ENCODE measurements around the gene ETV7. TPM values are rescaled to one million over a fixed set of nuclear protein-coding genes. Genes with fewer than 3 reads are reported as not detected.

ETV7 gene
- total and polyA plus RNA-seq, 2 donors (not counting 1 experiment from before 2014, with no cell fraction given), result 0.96 to 2.0 TPM

DNA sequence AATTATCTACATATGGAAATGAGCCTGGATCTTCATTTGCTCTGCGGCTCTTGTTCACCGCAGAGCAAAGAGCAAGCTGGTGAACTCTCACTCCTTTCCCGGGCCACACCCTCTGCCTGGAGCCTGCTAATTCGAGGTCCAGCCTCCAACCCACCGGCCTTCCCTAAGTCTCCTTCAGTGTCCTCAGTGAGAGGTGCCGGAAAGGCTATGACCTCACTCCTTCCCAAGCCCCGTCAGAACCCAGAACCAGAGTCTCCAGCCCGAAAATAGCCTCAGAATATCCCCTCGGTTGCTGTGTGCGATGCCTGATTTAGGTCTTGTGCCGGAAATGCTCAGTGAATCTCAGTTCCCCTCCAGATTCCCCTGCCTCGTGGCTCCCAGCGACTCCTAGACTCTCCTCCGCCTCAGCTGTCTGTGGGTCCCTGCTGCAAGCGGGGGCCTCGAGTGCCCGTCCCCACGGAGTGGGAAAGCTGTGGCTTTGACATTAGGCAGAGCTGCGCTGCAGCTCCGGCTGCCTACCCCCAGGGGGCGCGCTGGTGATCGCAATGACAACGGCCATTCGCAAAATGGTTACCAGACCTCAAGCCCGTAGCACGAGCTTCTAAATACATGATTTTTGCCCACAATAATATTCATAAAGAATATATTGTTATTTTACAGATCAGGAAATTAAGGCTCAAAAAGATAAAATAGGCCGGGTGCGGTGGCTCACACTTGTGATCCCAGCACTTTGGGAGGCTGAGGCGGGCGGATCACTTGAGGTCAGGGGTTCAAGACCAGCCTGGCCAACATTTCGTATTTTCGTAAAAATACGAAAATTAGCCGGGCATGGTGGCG lies 46.6 kb downstream of the ETV7 start:
- H2AFZ ChIP-seq (ENCODE audit: insufficient read depth, low read depth, low read length, poor library complexity, severe bottlenecking), result peak overlapping the region; percentile 85
- Mint-ChIP-seq H3K4me3 (peak overlapping the region; percentile 84), H3K9me3 (ENCODE audit: insufficient read depth) (no peaks in the 10 kb centered on the region), H3K27me3 (peaks cover 15% of the 10 kb centered on the region), H3K27ac (peak overlapping the region; percentile 70), H3K4me1 (peaks cover 18% of the 10 kb centered on the region)
- H3K4me1 ChIP-seq (ENCODE audit: control insufficient read depth in 2 of 2, insufficient read depth in 2 of 2, low read length in 2 of 2), result peaks cover 15 to 26% of the 10 kb centered on the region in 2 donors
- intact Hi-C loops (cut with micrococcal nuclease), result loop anchor here (1.0 to 5.0 kb wide), 2 partner anchors 19 to 314 kb away; partner anchors contain the start of gene MAPK14
- H3K27ac ChIP-seq (ENCODE audit: low read length in 2 of 2), result no peak overlapping the region
- H3K79me2 ChIP-seq (ENCODE audit: control insufficient read depth, insufficient read depth, low read length), result no peaks in the 10 kb centered on the region
- peaks cover 0 to under 1% (median 0%) of the 10 kb centered on the region in 3 donors for H3K9me3 ChIP-seq (ENCODE audit: control extremely low read depth in 1 of 3, control insufficient read depth in 2 of 3, insufficient read depth in 1 of 3, low read length in 2 of 3)
- TF ChIP-seq EZH2 (IDR thresholded peaks at IDR 0.05; ENCODE audit: borderline replicate concordance, insufficient read depth, low read depth, low read length, poor library complexity, severe bottlenecking) (no peak), CTCF (IDR thresholded peaks at IDR 0.05) (peak; percentile 99)
- ATAC-seq (ENCODE audit: low read depth) (peak; percentile 84), DNase-seq (peak; percentile 77)
- no peaks in the 10 kb centered on the region for H4K20me1 ChIP-seq (ENCODE audit: control insufficient read depth, insufficient read depth, low read length, poor library complexity, severe bottlenecking)
- 35% methylated on average over 29 of the region's 36 CpGs for WGBS (ENCODE audit: insufficient coverage)
- H3K4me3 ChIP-seq (ENCODE audit: control extremely low read depth in 1 of 5, extremely low read depth in 1 of 5, insufficient read depth in 1 of 5, low read depth in 2 of 5, low read length in 4 of 5), result peak overlapping the region in 3 of 5 experiments; percentile 11 to 43 (median 27)
- peak overlapping the region; percentile 53 for H3K9ac ChIP-seq (ENCODE audit: low read length)
- ChIA-PET CTCF (interaction anchor here (0.7 to 4.2 kb wide), 27 partner anchors 8 to 1449 kb away, joined by 3 to 32 read pairs (median 4); partner anchors contain the start of gene MAPK14), POLR2A (interaction anchor here (0.7 kb wide), 1 partner anchor 419 kb away, joined by 3 read pairs; no protein-coding TSS in a partner anchor)
- no peaks in the 10 kb centered on the region for H3K36me3 ChIP-seq (replicated peaks in 1 of 2; ENCODE audit: control extremely low read depth in 1 of 2, control insufficient read depth in 1 of 2, extremely low read depth in 1 of 2, insufficient read depth in 2 of 2, low read length in 1 of 2)
- H3K4me2 ChIP-seq (replicated peaks; ENCODE audit: low read depth, low read length, poor library complexity, severe bottlenecking), result peak overlapping the region; percentile 72
- peaks cover 0 to 7% (median 0%) of the 10 kb centered on the region in 4 experiments for H3K27me3 ChIP-seq (replicated peaks in 1 of 4; ENCODE audit: control extremely low read depth in 1 of 4, control insufficient read depth in 3 of 4, insufficient read depth in 4 of 4, low read length in 3 of 4)

GRCh38 chr6:36340306-36340617 lies 47.2 kb downstream of the ETV7 start:
- Histone ChIP-seq H3K9ac (ENCODE audit: low read length) (no peak overlapping the region), H4K20me1 (ENCODE audit: control insufficient read depth, insufficient read depth, low read length, poor library complexity, severe bottlenecking) (no peaks in the 10 kb centered on the region), H3K4me2 (replicated peaks; ENCODE audit: low read depth, low read length, poor library complexity, severe bottlenecking) (no peak overlapping the region), H3K79me2 (ENCODE audit: control insufficient read depth, insufficient read depth, low read length) (no peaks in the 10 kb centered on the region), H3K9me3 (ENCODE audit: control extremely low read depth in 1 of 3, control insufficient read depth in 2 of 3, insufficient read depth in 1 of 3, low read length in 2 of 3) (no peaks in the 10 kb centered on the region), H3K36me3 (replicated peaks in 1 of 2; ENCODE audit: control extremely low read depth in 1 of 2, control insufficient read depth in 1 of 2, extremely low read depth in 1 of 2, insufficient read depth in 2 of 2, low read length in 1 of 2) (no peaks in the 10 kb centered on the region), H3K27ac (ENCODE audit: low read length in 2 of 2) (no peak overlapping the region), H3K4me3 (ENCODE audit: control extremely low read depth in 1 of 5, extremely low read depth in 1 of 5, insufficient read depth in 1 of 5, low read depth in 2 of 5, low read length in 4 of 5) (no peak overlapping the region), H3K27me3 (replicated peaks in 1 of 4; ENCODE audit: control extremely low read depth in 1 of 4, control insufficient read depth in 3 of 4, insufficient read depth in 4 of 4, low read length in 3 of 4) (peaks cover 0 to 11% (median 0%) of the 10 kb centered on the region in 4 experiments), H3K4me1 (ENCODE audit: control insufficient read depth in 2 of 2, insufficient read depth in 2 of 2, low read length in 2 of 2) (peaks cover 15 to 26% of the 10 kb centered on the region in 2 donors), H2AFZ (ENCODE audit: insufficient read depth, low read depth, low read length, poor library complexity, severe bottlenecking) (no peak overlapping the region)
- Mint-ChIP-seq H3K4me3 (peak overlapping the region; percentile 84), H3K27me3 (peaks cover 21% of the 10 kb centered on the region), H3K4me1 (peaks cover 18% of the 10 kb centered on the region), H3K27ac (no peak overlapping the region), H3K9me3 (ENCODE audit: insufficient read depth) (no peaks in the 10 kb centered on the region)
- intact Hi-C loops (cut with micrococcal nuclease), result loop anchor here (5.0 kb wide), 1 partner anchor 313 kb away; the partner anchor contains the start of gene MAPK14
- 84% methylated on average over 12 of the region's 12 CpGs for WGBS (ENCODE audit: insufficient coverage)
- DNase-seq (no peak), ATAC-seq (ENCODE audit: low read depth) (no peak)
- TF ChIP-seq EZH2 (IDR thresholded peaks at IDR 0.05; ENCODE audit: borderline replicate concordance, insufficient read depth, low read depth, low read length, poor library complexity, severe bottlenecking) (no peak), CTCF (IDR thresholded peaks at IDR 0.05) (no peak)
- ChIA-PET CTCF (interaction anchor here (1.2 to 4.2 kb wide), 11 partner anchors 7 to 442 kb away, joined by 3 to 32 read pairs (median 9); no protein-coding TSS in a partner anchor), POLR2A (no interaction called here)

All from B cell (primary cell).